Parathyroid adenoma (tissue), 2 donors: Measurements from ENCODE around the gene TMEM163.

Experiments
- H2AFZ ChIP-seq: fragments of 300-600 bp; sonication (generic); one replicate; pipeline ENCODE4 v1.7.0; 2017; ENCODE audit warnings: antibody characterized with exemption, mild to moderate bottlenecking
- H3K27ac ChIP-seq: fragments of 300-600 bp; sonication (generic); one replicate; pipeline ENCODE4 v1.7.0; 2017
- H3K27me3 ChIP-seq: fragments of 300-600 bp; sonication (generic); one replicate; pipeline ENCODE4 v1.7.0; 2017; ENCODE audit warnings: low read length; ENCODE audit not compliant: control insufficient read depth, insufficient read depth
- H3K36me3 ChIP-seq: fragments of 300-600 bp; sonication (generic); one replicate; pipeline ENCODE4 v1.7.0; 2017; ENCODE audit warnings: low read length; ENCODE audit not compliant: control insufficient read depth, insufficient read depth
- H3K4me1 ChIP-seq: fragments of 300-600 bp; sonication (generic); one replicate; pipeline ENCODE4 v1.7.0; 2017; ENCODE audit warnings: control low read depth
- H3K4me2 ChIP-seq: fragments of 300-600 bp; sonication (generic); one replicate; pipeline ENCODE4 v1.7.0; 2017; ENCODE audit warnings: low read length
- H3K4me3 ChIP-seq: fragments of 300-600 bp; sonication (generic); one replicate; pipeline ENCODE4 v1.7.0; 2017; ENCODE audit warnings: low read depth, low read length
- H3K79me2 ChIP-seq: fragments of 300-600 bp; sonication (generic); one replicate; pipeline ENCODE4 v1.7.0; 2017; ENCODE audit warnings: control low read depth
- H3K9ac ChIP-seq: fragments of 300-600 bp; sonication (generic); one replicate; pipeline ENCODE4 v1.7.0; 2017; ENCODE audit warnings: mild to moderate bottlenecking
- H3K9me3 ChIP-seq: fragments of 300-600 bp; sonication (generic); one replicate; pipeline ENCODE4 v1.7.0; 2017; ENCODE audit warnings: low read length; ENCODE audit not compliant: control insufficient read depth
- CTCF ChIP-seq: fragments of 300-600 bp; sonication (generic); IDR thresholded peaks from one replicate; pipeline ENCODE4 v1.7.0; 2017; ENCODE audit warnings: antibody characterized with exemption, mild to moderate bottlenecking
- donor health status: primary hyperparathyroidism.

Gene TMEM163

GRCh38 chr2:134465228-134466105 lies 253.3 kb downstream of the TMEM163 start:
- H3K4me3 ChIP-seq, result no peak overlapping the region
- H3K4me2 ChIP-seq, result no peak overlapping the region
- no peaks in the 10 kb centered on the region for H3K36me3 ChIP-seq

GRCh38 chr2:134463699-134464022 lies 255.1 kb downstream of the TMEM163 start:
- Histone ChIP-seq H3K4me1 (no peaks in the 10 kb centered on the region), H3K27ac (no peak overlapping the region), H3K27me3 (no peaks in the 10 kb centered on the region), H2AFZ (no peak overlapping the region), H3K36me3 (no peaks in the 10 kb centered on the region), H3K79me2 (no peaks in the 10 kb centered on the region), H3K4me2 (no peak overlapping the region), H3K4me3 (no peak overlapping the region), H3K9ac (no peak overlapping the region), H3K9me3 (no peaks in the 10 kb centered on the region)
- no peak for TF ChIP-seq CTCF

More at GRCh38 chr2:134465228-134466105, 253.3 kb downstream of the TMEM163 start:
- no peak overlapping the region for H3K27ac ChIP-seq
- TF ChIP-seq CTCF, result no peak
- no peaks in the 10 kb centered on the region for H3K9me3 ChIP-seq
- H3K4me1 ChIP-seq, result no peaks in the 10 kb centered on the region
- no peaks in the 10 kb centered on the region for H3K79me2 ChIP-seq
- H2AFZ ChIP-seq, result no peak overlapping the region
- no peak overlapping the region for H3K9ac ChIP-seq
- no peaks in the 10 kb centered on the region for H3K27me3 ChIP-seq

GRCh38 chr2:134462791-134463698 lies 255.8 kb downstream of the TMEM163 start:
- Histone ChIP-seq H2AFZ (no peak overlapping the region), H3K36me3 (no peaks in the 10 kb centered on the region), H3K27me3 (no peaks in the 10 kb centered on the region), H3K4me3 (no peak overlapping the region), H3K4me2 (no peak overlapping the region), H3K9ac (no peak overlapping the region), H3K9me3 (no peaks in the 10 kb centered on the region), H3K27ac (no peak overlapping the region), H3K4me1 (no peaks in the 10 kb centered on the region), H3K79me2 (no peaks in the 10 kb centered on the region)
- TF ChIP-seq CTCF, result no peak

- Histone ChIP-seq H3K27ac (no peak overlapping the region), H3K4me3 (no peak overlapping the region), H3K9ac (no peak overlapping the region), H3K79me2 (no peaks in the 10 kb centered on the region), H3K36me3 (no peaks in the 10 kb centered on the region), H3K4me1 (no peaks in the 10 kb centered on the region), H3K4me2 (no peak overlapping the region), H3K27me3 (no peaks in the 10 kb centered on the region), H3K9me3 (no peaks in the 10 kb centered on the region), H2AFZ (no peak overlapping the region)
- TF ChIP-seq CTCF, result no peak
Measured at GRCh38 chr2:134462275-134462674, 256.5 kb downstream of the TMEM163 start.
